PFSK-1 (cell line): ENCODE data around the gene VGLL2.

Experiments
- POLR2AphosphoS5 ChIP-seq: IDR thresholded peaks from 2 replicates; pipeline ENCODE4 v1.6.1; 2012; ENCODE audit warnings: low read depth, mild to moderate bottlenecking, control low read depth, low read length, moderate library complexity
- SIN3A ChIP-seq: IDR thresholded peaks from 2 replicates; pipeline ENCODE4 v1.6.1; 2012; ENCODE audit warnings: mild to moderate bottlenecking, low read length, moderate library complexity, borderline replicate concordance; ENCODE audit not compliant: insufficient read depth
- TF ChIP-seq, protein P1 (sequence below), 2 experiments: IDR thresholded peaks; 2 replicates each; pipeline versions ENCODE4 v1.6.1 to v1.8.0; 2011 to 2012; ENCODE audit warnings: low read depth in 2 of 2, low read length in 2 of 2, control low read depth in 1 of 2, inconsistent platforms in 1 of 2, mild to moderate bottlenecking in 1 of 2, moderate library complexity in 1 of 2; ENCODE audit not compliant: insufficient read depth in 1 of 2

DNA sequence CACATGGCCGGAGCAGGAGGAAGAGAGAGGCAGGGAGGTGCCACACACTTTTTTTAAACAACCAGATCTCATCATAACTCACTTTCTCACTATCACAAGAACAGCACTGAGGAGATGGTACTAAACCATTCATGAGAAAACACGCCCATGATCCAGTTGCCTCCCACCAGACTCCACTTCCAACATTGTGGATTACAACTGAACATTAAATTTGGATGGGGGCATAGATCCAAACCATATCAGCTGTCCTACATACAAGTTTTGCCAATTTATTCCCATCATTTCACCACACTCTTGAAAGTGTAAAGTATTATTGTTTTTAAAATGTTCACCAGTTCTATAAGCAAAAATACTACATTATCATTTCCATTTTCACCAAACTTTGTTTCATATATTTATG lies 33.9 kb upstream of the VGLL2 start:
- no peak for TF ChIP-seq POLR2AphosphoS5
- no peak for TF ChIP-seq SIN3A
- TF ChIP-seq, protein P1, sequence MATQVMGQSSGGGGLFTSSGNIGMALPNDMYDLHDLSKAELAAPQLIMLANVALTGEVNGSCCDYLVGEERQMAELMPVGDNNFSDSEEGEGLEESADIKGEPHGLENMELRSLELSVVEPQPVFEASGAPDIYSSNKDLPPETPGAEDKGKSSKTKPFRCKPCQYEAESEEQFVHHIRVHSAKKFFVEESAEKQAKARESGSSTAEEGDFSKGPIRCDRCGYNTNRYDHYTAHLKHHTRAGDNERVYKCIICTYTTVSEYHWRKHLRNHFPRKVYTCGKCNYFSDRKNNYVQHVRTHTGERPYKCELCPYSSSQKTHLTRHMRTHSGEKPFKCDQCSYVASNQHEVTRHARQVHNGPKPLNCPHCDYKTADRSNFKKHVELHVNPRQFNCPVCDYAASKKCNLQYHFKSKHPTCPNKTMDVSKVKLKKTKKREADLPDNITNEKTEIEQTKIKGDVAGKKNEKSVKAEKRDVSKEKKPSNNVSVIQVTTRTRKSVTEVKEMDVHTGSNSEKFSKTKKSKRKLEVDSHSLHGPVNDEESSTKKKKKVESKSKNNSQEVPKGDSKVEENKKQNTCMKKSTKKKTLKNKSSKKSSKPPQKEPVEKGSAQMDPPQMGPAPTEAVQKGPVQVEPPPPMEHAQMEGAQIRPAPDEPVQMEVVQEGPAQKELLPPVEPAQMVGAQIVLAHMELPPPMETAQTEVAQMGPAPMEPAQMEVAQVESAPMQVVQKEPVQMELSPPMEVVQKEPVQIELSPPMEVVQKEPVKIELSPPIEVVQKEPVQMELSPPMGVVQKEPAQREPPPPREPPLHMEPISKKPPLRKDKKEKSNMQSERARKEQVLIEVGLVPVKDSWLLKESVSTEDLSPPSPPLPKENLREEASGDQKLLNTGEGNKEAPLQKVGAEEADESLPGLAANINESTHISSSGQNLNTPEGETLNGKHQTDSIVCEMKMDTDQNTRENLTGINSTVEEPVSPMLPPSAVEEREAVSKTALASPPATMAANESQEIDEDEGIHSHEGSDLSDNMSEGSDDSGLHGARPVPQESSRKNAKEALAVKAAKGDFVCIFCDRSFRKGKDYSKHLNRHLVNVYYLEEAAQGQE (IDR thresholded peaks at IDR 0.05; ENCODE audit: insufficient read depth in 1 of 2, low read depth in 2 of 2, low read length in 2 of 2), result no peak
